K562 (cell line): Measurements from ENCODE around the gene TNPO3. TPM values are rescaled to one million over a fixed set of nuclear protein-coding genes. Genes with fewer than 3 reads are reported as not detected.
A peak's percentile ranks its signal among the peaks of the same experiment; 100 is the strongest.

Experiments used
- ADNP ChIP-seq: fragments of 200-800 bp; sonication (Bioruptor generic); IDR thresholded peaks from 2 replicates; pipeline ENCODE4 v1.6.1; 2016; ENCODE audit warnings: missing genetic modification characterization, missing compliant biosample characterization
- CC2D1A ChIP-seq: fragments of 450-650 bp; IDR thresholded peaks from 2 replicates; pipeline ENCODE4 v1.6.1; 2017; ENCODE audit warnings: mild to moderate bottlenecking
- CEBPG ChIP-seq, 3 experiments: fragments of 200-800 bp in 1 of 3; sonication (Bioruptor generic) in 1 of 3; sonication (generic) in 1 of 3; formaldehyde crosslinking in 1 of 3; IDR thresholded peaks in 2 of 3; conservative IDR thresholded peaks in 1 of 3; 2 replicates each; pipeline versions ENCODE4 v1.6.1 to v1.8.0; 2016 to 2022; ENCODE audit warnings: missing compliant biosample characterization in 2 of 3, missing genetic modification characterization in 2 of 3, mild to moderate bottlenecking in 1 of 3, missing genetic modification reagents in 1 of 3
- CREB1 ChIP-seq, 2 experiments: sonication (generic) in 1 of 2; formaldehyde crosslinking in 1 of 2; IDR thresholded peaks; 2 replicates each; pipeline versions ENCODE4 v1.6.1 to v1.8.0; 2012 to 2022; ENCODE audit warnings: inconsistent platforms in 1 of 2, mild to moderate bottlenecking in 1 of 2, missing genetic modification reagents in 1 of 2, moderate library complexity in 1 of 2
- CREBBP ChIP-seq: IDR thresholded peaks from one replicate; pipeline ENCODE4 v1.6.1; 2012; ENCODE audit warnings: low read depth, mild to moderate bottlenecking, control low read depth, inconsistent platforms, low read length
- ELF2 ChIP-seq: fragments of 250-450 bp; sonication (Bioruptor Pico); IDR thresholded peaks from 2 replicates; pipeline ENCODE4 v1.5.0; 2021; ENCODE audit warnings: mild to moderate bottlenecking
- FOS ChIP-seq: IDR thresholded peaks from 3 replicates; pipeline ENCODE4 v1.6.1; 2011; ENCODE audit not compliant: insufficient read length; ENCODE audit errors: extremely low read depth
- GABPB1 ChIP-seq: sonication (generic); formaldehyde crosslinking; IDR thresholded peaks from 2 replicates; pipeline ENCODE4 v1.8.0; 2022; ENCODE audit warnings: mild to moderate bottlenecking, missing genetic modification reagents
- HDGF ChIP-seq: fragments of 450-650 bp; IDR thresholded peaks from 2 replicates; pipeline ENCODE4 v1.6.1; 2016
- MECOM ChIP-seq: fragments of 250-450 bp; sonication (Bioruptor Pico); IDR thresholded peaks from 2 replicates; pipeline ENCODE4 v1.8.0; 2022; ENCODE audit warnings: inconsistent platforms
- SMAD4 ChIP-seq: fragments of 250-450 bp; sonication (Bioruptor Pico); conservative IDR thresholded peaks from 2 replicates; pipeline ENCODE4 v1.8.0; 2021; ENCODE audit warnings: inconsistent platforms, mild to moderate bottlenecking, moderate library complexity
- TCF3 ChIP-seq: sonication (generic); formaldehyde crosslinking; IDR thresholded peaks from 2 replicates; pipeline ENCODE4 v1.4.0; 2020; ENCODE audit warnings: mild to moderate bottlenecking, missing genetic modification reagents
- ZNF217 ChIP-seq: sonication (generic); formaldehyde crosslinking; IDR thresholded peaks from 2 replicates; pipeline ENCODE4 v1.8.0; 2022; ENCODE audit warnings: mild to moderate bottlenecking, missing genetic modification reagents
- ZNF316 ChIP-seq: fragments of 450-650 bp; IDR thresholded peaks from 2 replicates; pipeline ENCODE4 v1.6.1; 2016
- ZNF384 ChIP-seq: IDR thresholded peaks from 2 replicates; pipeline ENCODE4 v1.6.1; 2012; ENCODE audit warnings: low read depth, low read length, improper control_type of control experiment
- ZNF408 ChIP-seq: fragments of 250-450 bp; sonication (Bioruptor Pico); IDR thresholded peaks from 2 replicates; pipeline ENCODE4 v1.4.0; 2020; ENCODE audit warnings: low read depth, mild to moderate bottlenecking, moderate library complexity
- ZNF830 ChIP-seq: fragments of 250-450 bp; sonication (Bioruptor Pico); IDR thresholded peaks from 2 replicates; pipeline ENCODE4 v1.5.0; 2021; ENCODE audit warnings: mild to moderate bottlenecking
- polyA plus RNA-seq, 8 experiments: library from polyadenylated mRNA; depleted of rRNA in 4 of 8; stranded (reverse) in 5 of 8; unstranded in 3 of 8; fragments of >200 nt; fragmentation: Nextera tagmentation in 2 of 8; fragmentation: Illumina TruSeq in 1 of 8; extraction: Ambion mirVana in 2 of 8; extraction: Trizol in 1 of 8; gene quantifications; 2 replicates each; pipeline versions ENCODE4 v1.2.1 to v1.2.3, GENCODE V29; 2011 to 2014; ENCODE audit warnings: inconsistent platforms in 1 of 8, missing spikeins in 1 of 8
- total RNA-seq, 7 experiments: library from RNA; depleted of rRNA in 6 of 7; stranded (reverse); fragments of >200 nt in 6 of 7; fragmentation: Illumina TruSeq in 2 of 7; extraction: Trizol in 2 of 7; gene quantifications; 2 replicates each; pipeline versions ENCODE4 v1.2.1 to v1.2.3, GENCODE V29; 2011 to 2021; ENCODE audit warnings: low replicate concordance in 1 of 7
- TF ChIP-seq, protein P1 (sequence below), 2 experiments: fragments of 450-650 bp in 1 of 2; sonication (generic) in 1 of 2; formaldehyde crosslinking in 1 of 2; IDR thresholded peaks in 1 of 2; conservative IDR thresholded peaks in 1 of 2; 2 replicates each; pipeline versions ENCODE4 v1.6.1 to v1.8.1; 2016 to 2023; ENCODE audit warnings: mild to moderate bottlenecking in 2 of 2, moderate library complexity in 2 of 2, inconsistent platforms in 1 of 2, missing genetic modification reagents in 1 of 2
- TF ChIP-seq, protein P2 (sequence below): sonication (generic); formaldehyde crosslinking; IDR thresholded peaks from 2 replicates; pipeline ENCODE4 v1.4.0; 2020; ENCODE audit warnings: mild to moderate bottlenecking, missing genetic modification reagents
- TF ChIP-seq, protein P3 (sequence below): fragments of 450-650 bp; formaldehyde crosslinking; IDR thresholded peaks from 2 replicates; pipeline ENCODE4 v1.4.0; 2020; ENCODE audit warnings: mild to moderate bottlenecking, moderate library complexity

The TNPO3 gene
- total and polyA plus RNA-seq, 9 of the 15 experiments (the other 6 are each of a cell fraction or from before 2014, with no cell fraction given) = 35.8 to 125 (median 110) TPM

DNA sequence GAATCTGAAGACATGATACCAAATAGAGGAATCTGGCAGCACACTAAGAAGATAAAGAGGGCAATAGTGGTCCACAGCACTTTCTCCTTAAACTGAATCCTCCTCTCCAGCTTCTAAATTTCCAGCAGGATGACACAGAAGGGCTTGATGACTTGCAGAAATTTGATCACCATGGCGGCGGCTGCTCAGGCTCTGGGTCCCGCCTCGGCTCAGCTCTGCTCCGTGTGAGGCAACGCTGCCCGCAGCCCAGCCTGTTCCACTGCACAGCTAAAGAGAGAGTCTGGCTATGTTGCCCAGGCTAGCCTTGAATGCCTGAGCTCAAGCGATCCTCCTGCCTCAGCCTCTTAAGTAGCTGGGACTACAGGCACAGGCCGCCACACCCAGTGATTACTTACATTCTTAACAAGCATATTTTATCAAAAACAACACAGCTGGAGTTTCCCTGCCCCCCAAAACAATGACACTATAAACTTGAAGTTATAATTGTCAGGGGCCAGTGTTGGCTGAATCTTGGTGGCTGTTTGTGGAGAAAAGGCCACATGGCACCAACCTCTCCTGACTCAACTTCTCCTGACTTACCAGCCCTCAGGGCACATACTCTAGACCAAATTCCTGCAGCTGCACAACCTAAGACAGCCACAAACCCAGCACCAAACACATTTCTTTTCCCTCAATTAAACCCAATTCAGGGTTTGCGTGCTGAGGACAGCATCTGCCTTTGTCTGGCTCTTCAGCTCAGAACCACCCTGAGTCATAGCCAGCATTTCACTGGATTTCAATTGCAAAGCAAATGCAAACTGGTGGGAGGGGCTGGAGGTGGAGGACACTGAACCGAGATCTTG lies 11.6 kb upstream of the TNPO3 start (continued):
- TF ChIP-seq MECOM = 0 out of 2 replicates have a peak, but pooled peaks have one; percentile 29
- TF ChIP-seq ZNF217 (CRISPR knock-in tag) = no peak
- peak; percentile 29; the same call in 1 of the 2 replicates for TF ChIP-seq CREB1 (IDR thresholded peaks at IDR 0.05)
- TF ChIP-seq CREB1 (CRISPR knock-in tag; IDR thresholded peaks at IDR 0.05) = no peak
- TF ChIP-seq, protein P1, sequence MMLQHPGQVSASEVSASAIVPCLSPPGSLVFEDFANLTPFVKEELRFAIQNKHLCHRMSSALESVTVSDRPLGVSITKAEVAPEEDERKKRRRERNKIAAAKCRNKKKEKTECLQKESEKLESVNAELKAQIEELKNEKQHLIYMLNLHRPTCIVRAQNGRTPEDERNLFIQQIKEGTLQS (IDR thresholded peaks at IDR 0.05) = peak; percentile 93
- TF ChIP-seq, protein P1 (CRISPR knock-in tag; conservative IDR thresholded peaks at IDR 0.05) = peak; percentile 37; the same call in 1 of the 2 replicates
- peak; percentile 98 for TF ChIP-seq ZNF316
- TF ChIP-seq SMAD4 (CRISPR knock-in tag) = peak; percentile 84; the same call in 1 of the 2 replicates
- no peak for TF ChIP-seq ELF2 (CRISPR knock-in tag)
- TF ChIP-seq ADNP (tag) = no peak; the same call in 1 of the 2 replicates
- 0 out of 2 replicates have a peak, but pooled peaks have one; percentile 42 for TF ChIP-seq CC2D1A
- TF ChIP-seq, protein P2, sequence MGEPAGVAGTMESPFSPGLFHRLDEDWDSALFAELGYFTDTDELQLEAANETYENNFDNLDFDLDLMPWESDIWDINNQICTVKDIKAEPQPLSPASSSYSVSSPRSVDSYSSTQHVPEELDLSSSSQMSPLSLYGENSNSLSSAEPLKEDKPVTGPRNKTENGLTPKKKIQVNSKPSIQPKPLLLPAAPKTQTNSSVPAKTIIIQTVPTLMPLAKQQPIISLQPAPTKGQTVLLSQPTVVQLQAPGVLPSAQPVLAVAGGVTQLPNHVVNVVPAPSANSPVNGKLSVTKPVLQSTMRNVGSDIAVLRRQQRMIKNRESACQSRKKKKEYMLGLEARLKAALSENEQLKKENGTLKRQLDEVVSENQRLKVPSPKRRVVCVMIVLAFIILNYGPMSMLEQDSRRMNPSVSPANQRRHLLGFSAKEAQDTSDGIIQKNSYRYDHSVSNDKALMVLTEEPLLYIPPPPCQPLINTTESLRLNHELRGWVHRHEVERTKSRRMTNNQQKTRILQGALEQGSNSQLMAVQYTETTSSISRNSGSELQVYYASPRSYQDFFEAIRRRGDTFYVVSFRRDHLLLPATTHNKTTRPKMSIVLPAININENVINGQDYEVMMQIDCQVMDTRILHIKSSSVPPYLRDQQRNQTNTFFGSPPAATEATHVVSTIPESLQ (CRISPR knock-in tag) = no peak
- TF ChIP-seq, protein P3, sequence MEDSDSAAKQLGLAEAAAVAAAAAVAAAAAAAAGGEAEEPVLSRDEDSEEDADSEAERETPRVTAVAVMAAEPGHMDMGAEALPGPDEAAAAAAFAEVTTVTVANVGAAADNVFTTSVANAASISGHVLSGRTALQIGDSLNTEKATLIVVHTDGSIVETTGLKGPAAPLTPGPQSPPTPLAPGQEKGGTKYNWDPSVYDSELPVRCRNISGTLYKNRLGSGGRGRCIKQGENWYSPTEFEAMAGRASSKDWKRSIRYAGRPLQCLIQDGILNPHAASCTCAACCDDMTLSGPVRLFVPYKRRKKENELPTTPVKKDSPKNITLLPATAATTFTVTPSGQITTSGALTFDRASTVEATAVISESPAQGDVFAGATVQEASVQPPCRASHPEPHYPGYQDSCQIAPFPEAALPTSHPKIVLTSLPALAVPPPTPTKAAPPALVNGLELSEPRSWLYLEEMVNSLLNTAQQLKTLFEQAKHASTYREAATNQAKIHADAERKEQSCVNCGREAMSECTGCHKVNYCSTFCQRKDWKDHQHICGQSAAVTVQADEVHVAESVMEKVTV (CRISPR knock-in tag) = 0 out of 2 replicates have a peak, but pooled peaks have one; percentile 4
- TF ChIP-seq CREBBP = no peak
- TF ChIP-seq CEBPG (CRISPR knock-in tag; IDR thresholded peaks at IDR 0.05) = peak; percentile 94
- peak; percentile 67 to 84; a peak in 2 of 4 replicates for TF ChIP-seq CEBPG (tag; conservative IDR thresholded peaks at IDR 0.05 in 1 of 2, IDR thresholded peaks at IDR 0.05 in 1 of 2)
- no peak for TF ChIP-seq TCF3 (CRISPR knock-in tag)
- no peak for TF ChIP-seq FOS
- peak; percentile 81 for TF ChIP-seq ZNF384
- peak; percentile 93 for TF ChIP-seq HDGF
- TF ChIP-seq ZNF408 = no peak
- no peak for TF ChIP-seq ZNF830 (CRISPR knock-in tag)
- peak; percentile 18; the same call in 1 of the 2 replicates for TF ChIP-seq GABPB1 (CRISPR knock-in tag)
